Upper lobe of left lung (tissue), 6 donors: ENCODE data around the gene GPR89B. TPM values are rescaled to one million over a fixed set of nuclear protein-coding genes. Genes with fewer than 3 reads are reported as not detected.
A peak's percentile ranks its signal among the peaks of the same experiment; 100 is the strongest.
"Not testable (repeated sequence)": the region's sequence is repeated elsewhere in the genome, so short reads cannot be mapped to it uniquely, and the experiment has no call there.

Experiments
- ATAC-seq, 2 donors: fragments of 200-7000 bp; cut with Tn5 transposase; one replicate each; pipeline ENCODE4 v1.9.1; 2022; ENCODE audit warnings: mild to moderate bottlenecking in 2 of 2, moderate library complexity in 2 of 2; ENCODE audit not compliant: low FRiP score in 2 of 2
- DNase-seq, 2 donors: peaks; one replicate each; pipeline ENCODE4 v3.0.0-alpha.2; 2019 to 2020
- H3K27ac ChIP-seq, 4 donors: fragments of 200-600 bp; sonication (generic); one replicate each; pipeline ENCODE4 v1.5.1; 2016 to 2019
- H3K27me3 ChIP-seq, 4 donors: fragments of 200-600 bp; sonication (generic); one replicate each; pipeline ENCODE4 v1.5.1; 2017 to 2019
- H3K36me3 ChIP-seq, 4 donors: fragments of 200-600 bp; sonication (generic); one replicate each; pipeline ENCODE4 v1.5.1; 2016 to 2019
- H3K4me1 ChIP-seq, 4 donors: fragments of 200-600 bp; sonication (generic); one replicate each; pipeline ENCODE4 v1.5.1; 2018 to 2019
- H3K4me3 ChIP-seq, 4 donors: fragments of 200-600 bp; sonication (generic); one replicate each; pipeline ENCODE4 v1.5.1; 2017 to 2019; ENCODE audit warnings: mild to moderate bottlenecking in 2 of 4, moderate library complexity in 1 of 4
- H3K9me3 ChIP-seq, 4 donors: fragments of 200-600 bp; sonication (generic); one replicate each; pipeline ENCODE4 v1.5.1; 2018 to 2019
- CTCF ChIP-seq, 6 experiments: fragments of 450-650 bp in 4 of 6; fragments of 200-600 bp in 2 of 6; sonication (generic) in 2 of 6; IDR thresholded peaks; one replicate each; pipeline ENCODE4 v1.5.1; 2016 to 2019; ENCODE audit warnings: antibody characterized with exemption in 6 of 6
- EP300 ChIP-seq, 4 donors: sonication (generic); formaldehyde crosslinking; IDR thresholded peaks; one replicate each; pipeline ENCODE4 v1.5.1; 2017; ENCODE audit warnings: antibody characterized with exemption in 4 of 4, control low read depth in 2 of 4
- POLR2A ChIP-seq, 4 donors: fragments of 450-650 bp; IDR thresholded peaks; one replicate each; pipeline ENCODE4 v1.5.1; 2016 to 2017; ENCODE audit warnings: antibody characterized with exemption in 4 of 4, mild to moderate bottlenecking in 2 of 4
- POLR2AphosphoS5 ChIP-seq, 2 donors: sonication (generic); formaldehyde crosslinking; IDR thresholded peaks; one replicate each; pipeline ENCODE4 v1.5.1; 2017; ENCODE audit warnings: antibody characterized with exemption in 2 of 2
- WGBS, 2 donors: methylation state at CpG; one replicate each; pipeline ENCODE4 v1.1.5; 2017 to 2018; 5-methylcytosine and 5-hydroxymethylcytosine counted together
- total RNA-seq, 6 donors: library from RNA; depleted of rRNA in 4 of 6; stranded (reverse); fragments of >200 nt in 4 of 6; gene quantifications; one replicate each; pipeline versions ENCODE4 v1.1.0 to v1.2.1, GENCODE V29; 2016 to 2021
- donor health status: DM: no; HTN: no; CAD: no; lungs with moderate emphysema.
- donor health status: DM: no; HTN: yes; CAD: no; lungs with severe emphysema.

GPR89B gene
- 10 to 100 TPM; 10.5 to 43.0 (median 20.3) TPM for total RNA-seq

GRCh38 chr1:147928236-147929132 is at the start of gene GPR89B:
GPR89B (plus strand) TSS chr1:147928420; CDS start chr1:147928537, 117 bp downstream.
- Histone ChIP-seq H3K4me3 (peak within 1 kb of the TSS; percentile 85 to 91 (median 88)), H3K27ac (peak within 1 kb of the TSS; percentile 77 to 93 (median 86))
- no CpG with 5 or more reads among the region's 72 CpGs for WGBS, 2 donors

GRCh38 chr1:147879911-147880310 is 48.3 kb upstream of the GPR89B start:
- H3K4me3 ChIP-seq, result no peak overlapping the region
- no peak overlapping the region for H3K27ac ChIP-seq
- no peak for ATAC-seq
- no peak for DNase-seq
- H3K4me1 ChIP-seq, result no peaks in the 10 kb centered on the region
- H3K9me3 ChIP-seq, result peaks cover 0 to 5% (median 0%) of the 10 kb centered on the region in 4 donors
- no peaks in the 10 kb centered on the region for H3K36me3 ChIP-seq
- TF ChIP-seq POLR2A (IDR thresholded peaks at IDR 0.05), result no peak
- no peak for TF ChIP-seq CTCF (IDR thresholded peaks at IDR 0.05)
- no peak for TF ChIP-seq EP300 (IDR thresholded peaks at IDR 0.05)
- no peak for TF ChIP-seq POLR2AphosphoS5 (IDR thresholded peaks at IDR 0.05)
- no peaks in the 10 kb centered on the region for H3K27me3 ChIP-seq

More at GRCh38 chr1:147928236-147929132, at the start of gene GPR89B:
- H3K9me3 ChIP-seq, H3K36me3 ChIP-seq, H3K27me3 ChIP-seq: not testable (repeated sequence)
- ATAC-seq (peak; percentile 98 to 100), DNase-seq (peak; percentile 96 to 98)
- peaks cover 3 to 11% (median 7%) of the 10 kb centered on the region in 4 donors for H3K4me1 ChIP-seq
- TF ChIP-seq CTCF (IDR thresholded peaks at IDR 0.05), result peak in 1 of 6 experiments; percentile 23
- TF ChIP-seq POLR2AphosphoS5 (IDR thresholded peaks at IDR 0.05), result peak; percentile 36 to 93
- TF ChIP-seq POLR2A (IDR thresholded peaks at IDR 0.05), result peak in 3 of 4 donors; percentile 81 to 93 (median 86)

GRCh38 chr1:147882535-147882934 is 45.7 kb upstream of the GPR89B start:
- ATAC-seq (no peak), DNase-seq (no peak)
- Histone ChIP-seq H3K36me3 (no peaks in the 10 kb centered on the region), H3K9me3 (peaks cover 0 to 5% (median 0%) of the 10 kb centered on the region in 4 donors), H3K4me3 (no peak overlapping the region), H3K4me1 (no peaks in the 10 kb centered on the region), H3K27ac (no peak overlapping the region), H3K27me3 (no peaks in the 10 kb centered on the region)
- TF ChIP-seq POLR2AphosphoS5 (IDR thresholded peaks at IDR 0.05), result no peak
- no peak for TF ChIP-seq POLR2A (IDR thresholded peaks at IDR 0.05)
- TF ChIP-seq CTCF (IDR thresholded peaks at IDR 0.05), result no peak
- TF ChIP-seq EP300 (IDR thresholded peaks at IDR 0.05), result no peak
- WGBS, 2 donors, result 66 to 71% methylated on average over 2 of the region's 2 CpGs

GRCh38 chr1:147890177-147890790 is 37.9 kb upstream of the GPR89B start:
- Histone ChIP-seq H3K4me1 (peaks cover 0 to 8% (median 6%) of the 10 kb centered on the region in 4 donors), H3K27me3 (no peaks in the 10 kb centered on the region)
- peak; percentile 80 to 89 for ATAC-seq

More at GRCh38 chr1:147890177-147890790, 37.9 kb upstream of the GPR89B start:
- H3K4me3 ChIP-seq, result no peak overlapping the region
- H3K36me3 ChIP-seq, result no peaks in the 10 kb centered on the region
- DNase-seq, result peak; percentile 70 to 94
- no peaks in the 10 kb centered on the region for H3K9me3 ChIP-seq
- WGBS, 2 donors, result 4 to 8% methylated on average over 10 to 12 of the region's 12 CpGs
- no peak overlapping the region for H3K27ac ChIP-seq
- TF ChIP-seq CTCF (IDR thresholded peaks at IDR 0.05), result peak; percentile 62 to 82 (median 66)
- no peak for TF ChIP-seq POLR2AphosphoS5 (IDR thresholded peaks at IDR 0.05)
